ENCODE measurements around the gene SMYD2.

The SMYD2 gene

DNA sequence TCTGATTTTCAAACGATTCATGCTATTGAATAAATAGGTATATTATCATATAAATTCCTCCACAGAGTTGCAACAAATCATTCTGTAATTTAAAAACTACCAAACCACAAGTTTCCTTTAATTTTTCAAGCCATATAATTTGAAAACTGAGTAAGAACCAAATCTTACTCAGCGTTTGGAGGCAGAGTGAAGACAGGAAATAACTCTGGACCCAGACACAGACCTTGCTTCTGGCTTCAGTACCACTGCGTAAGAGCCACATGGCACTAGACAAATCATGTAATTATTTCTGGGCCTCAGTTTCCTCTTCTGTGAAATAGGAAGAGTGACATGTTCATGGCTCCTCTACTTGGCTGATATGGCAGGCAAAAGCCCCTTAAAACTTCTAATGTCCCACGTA, 82.4 kb downstream of the SMYD2 start:
- no peak for DNase-seq

DNA sequence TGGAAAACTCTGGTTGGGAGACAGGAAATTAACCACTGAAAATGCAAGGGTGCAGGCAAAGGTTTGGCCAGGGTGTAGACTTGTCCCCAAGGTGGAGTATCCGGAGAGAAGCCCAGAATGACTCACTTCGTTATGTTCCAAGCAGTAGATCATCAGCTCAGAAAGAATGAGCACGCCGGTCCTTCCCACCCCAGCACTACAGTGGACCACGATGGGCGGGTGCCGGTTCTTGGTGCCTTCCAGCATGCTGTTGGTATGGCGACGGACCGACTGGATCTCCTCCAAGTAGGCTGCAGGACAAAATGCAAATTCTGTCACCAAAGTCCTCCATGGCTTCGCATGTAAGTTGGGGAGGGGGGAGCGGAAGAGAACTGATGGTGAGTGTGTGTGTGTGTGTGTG, 83.4 kb downstream of the SMYD2 start:
- no peak for DNase-seq

DNA sequence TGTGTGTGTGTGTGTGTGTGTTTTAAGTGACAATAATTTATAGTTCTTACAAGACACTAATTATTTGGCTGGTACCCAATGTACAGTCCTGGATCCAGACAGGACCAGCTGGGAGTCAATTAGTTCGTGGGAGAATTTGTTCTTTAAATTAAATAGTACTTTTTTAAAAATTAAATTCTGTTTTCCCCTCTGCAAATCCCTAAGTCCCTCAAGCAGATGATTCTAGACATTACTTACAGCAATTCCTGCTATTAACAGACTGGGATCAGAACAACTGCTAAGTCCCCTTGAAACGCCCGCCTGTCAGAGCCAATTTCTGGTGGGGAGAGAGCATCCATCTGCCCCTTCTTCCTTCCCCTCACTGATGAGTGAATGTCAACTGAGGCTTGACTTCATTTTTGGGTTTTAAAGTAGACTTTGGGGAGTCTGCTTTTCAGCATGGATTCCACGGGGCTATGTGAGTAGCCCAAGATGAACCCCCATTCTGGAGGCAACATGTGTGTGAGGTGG, 83.9 kb downstream of the SMYD2 start:
- DNase-seq: no peak

DNA sequence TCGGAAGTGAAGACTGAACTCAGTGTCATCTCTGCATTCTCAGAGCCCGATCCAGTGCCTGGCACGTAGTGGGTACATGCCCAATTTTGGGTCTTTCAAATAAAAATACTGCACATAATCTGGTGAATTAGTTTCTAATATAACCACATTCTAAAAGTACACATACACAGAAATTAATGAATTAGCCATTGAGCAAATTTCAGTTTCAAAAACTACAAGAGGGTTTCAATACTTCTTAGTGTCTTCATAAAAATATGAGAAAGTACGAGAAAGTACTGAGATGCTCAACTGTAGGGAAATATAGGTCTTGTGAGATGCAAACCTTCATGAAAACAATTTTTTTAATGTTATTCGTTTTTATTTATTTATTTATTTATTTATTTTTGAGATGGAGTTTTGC, 86.9 kb downstream of the SMYD2 start:
- no peak for DNase-seq

DNA sequence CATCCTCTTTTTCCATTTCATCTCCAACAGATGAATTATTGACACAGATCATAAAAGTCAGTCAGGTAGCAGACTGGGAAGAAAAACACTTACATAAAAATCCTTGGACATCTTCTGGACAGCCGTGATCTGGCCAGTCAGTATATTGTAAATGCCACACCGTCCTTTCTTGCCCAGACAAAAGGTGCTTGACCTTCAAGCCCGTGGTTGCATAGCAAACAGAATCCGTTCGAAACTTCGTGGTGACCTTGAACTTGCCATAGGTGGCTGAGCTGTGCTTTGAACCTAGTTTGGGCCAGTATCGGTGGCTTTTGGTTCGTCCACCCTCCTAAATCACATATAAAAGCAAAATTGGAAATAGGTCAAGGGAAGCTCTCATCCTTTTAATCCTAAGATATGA, 88.4 kb downstream of the SMYD2 start:
- DNase-seq: no peak

DNA sequence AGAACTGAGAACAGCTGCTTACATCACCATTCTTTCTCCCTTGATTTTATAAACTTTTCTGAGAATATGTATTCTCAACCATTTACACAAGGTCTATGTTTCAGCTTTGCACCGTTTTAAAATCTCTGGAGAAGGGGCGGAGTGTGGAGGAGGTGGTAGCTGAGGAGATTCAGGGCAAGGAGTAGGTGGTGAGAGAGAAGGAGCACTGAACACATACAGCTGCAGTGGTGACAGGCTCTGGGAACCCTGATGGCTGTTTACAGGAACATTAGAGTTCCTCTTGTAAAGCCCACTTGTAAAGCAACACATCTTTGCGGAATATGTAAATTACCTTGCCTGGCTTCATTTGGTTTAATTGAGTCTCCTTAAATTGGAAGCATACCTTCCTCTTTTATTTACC, 89.7 kb downstream of the SMYD2 start:
- no peak for DNase-seq

DNA sequence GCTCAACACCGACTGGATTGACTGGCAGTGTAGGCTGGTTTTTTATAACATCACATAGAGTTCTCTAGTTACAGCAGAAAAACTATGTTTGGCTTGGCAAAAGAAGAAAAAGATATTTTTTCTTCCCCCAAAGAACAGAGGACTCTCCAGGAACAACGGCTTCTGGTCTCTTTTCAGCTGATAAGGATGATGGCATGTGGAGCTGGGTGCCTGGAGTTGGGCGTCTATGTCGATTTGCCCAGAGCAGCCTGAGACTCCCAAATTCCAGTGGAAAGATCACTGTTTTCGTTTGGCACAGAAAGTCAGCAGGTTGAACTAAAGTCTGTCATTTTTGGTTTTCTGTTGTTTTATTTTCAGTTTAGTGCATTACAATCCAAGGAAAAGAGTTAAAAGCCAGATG, 91.1 kb downstream of the SMYD2 start:
- no peak for DNase-seq

DNA sequence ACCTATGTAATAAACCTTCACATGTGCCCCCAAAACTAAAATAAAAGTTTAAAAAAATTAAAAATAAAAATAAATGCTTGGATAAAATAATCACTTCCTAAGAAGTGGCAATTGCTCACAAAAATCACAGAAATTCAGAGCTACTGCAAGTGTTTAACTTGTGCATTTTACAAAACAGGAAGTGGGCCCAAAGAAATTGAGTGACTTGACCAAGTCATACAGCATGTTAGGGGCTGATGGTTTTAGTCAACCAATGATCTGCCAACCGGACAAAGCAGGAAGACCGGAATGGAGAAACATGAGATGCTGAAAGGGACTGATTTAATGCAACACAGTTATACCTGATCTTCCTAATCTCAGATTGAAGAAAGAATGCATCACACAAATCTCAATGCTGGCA, 96.5 kb downstream of the SMYD2 start:
- DNase-seq: no peak

DNA sequence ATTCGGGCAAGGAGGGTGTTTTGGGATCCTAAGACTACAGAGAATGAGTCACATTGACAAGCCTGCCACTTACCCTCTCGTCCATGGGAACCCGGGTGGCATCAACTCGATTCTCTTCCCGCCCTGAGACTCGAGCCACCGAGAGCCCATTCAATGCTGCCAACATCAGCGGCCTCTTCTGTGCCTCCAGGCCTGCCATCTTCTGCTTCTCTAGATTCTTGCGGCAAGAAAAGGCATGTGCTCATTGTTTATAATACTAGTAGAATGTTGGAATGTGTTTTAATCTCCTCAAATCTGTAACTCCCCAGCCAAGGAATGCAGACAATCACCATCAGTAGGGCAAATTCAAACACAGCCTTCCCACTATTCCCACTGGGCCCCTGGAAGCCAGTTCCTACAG, 96.9 kb downstream of the SMYD2 start:
- no peak for DNase-seq

DNA sequence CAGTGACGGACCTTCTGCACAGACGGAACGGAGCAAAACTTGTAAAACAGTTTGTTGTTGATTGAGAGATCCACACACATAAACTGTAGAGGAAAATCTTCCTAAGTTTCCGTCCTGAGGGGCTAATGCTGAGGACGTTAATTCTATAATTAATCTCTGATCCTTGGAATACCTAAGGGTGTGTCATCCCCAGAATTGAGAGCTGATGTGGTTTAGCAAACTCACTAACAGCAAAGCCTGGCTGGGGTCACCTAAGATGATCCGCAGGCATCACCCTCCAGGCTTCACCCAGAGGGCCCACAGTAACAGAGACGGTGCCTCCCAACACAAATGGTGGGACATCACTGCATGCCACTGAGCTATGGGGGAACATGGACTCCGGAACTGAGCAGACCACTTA, 97.5 kb downstream of the SMYD2 start:
- DNase-seq: no peak

DNA sequence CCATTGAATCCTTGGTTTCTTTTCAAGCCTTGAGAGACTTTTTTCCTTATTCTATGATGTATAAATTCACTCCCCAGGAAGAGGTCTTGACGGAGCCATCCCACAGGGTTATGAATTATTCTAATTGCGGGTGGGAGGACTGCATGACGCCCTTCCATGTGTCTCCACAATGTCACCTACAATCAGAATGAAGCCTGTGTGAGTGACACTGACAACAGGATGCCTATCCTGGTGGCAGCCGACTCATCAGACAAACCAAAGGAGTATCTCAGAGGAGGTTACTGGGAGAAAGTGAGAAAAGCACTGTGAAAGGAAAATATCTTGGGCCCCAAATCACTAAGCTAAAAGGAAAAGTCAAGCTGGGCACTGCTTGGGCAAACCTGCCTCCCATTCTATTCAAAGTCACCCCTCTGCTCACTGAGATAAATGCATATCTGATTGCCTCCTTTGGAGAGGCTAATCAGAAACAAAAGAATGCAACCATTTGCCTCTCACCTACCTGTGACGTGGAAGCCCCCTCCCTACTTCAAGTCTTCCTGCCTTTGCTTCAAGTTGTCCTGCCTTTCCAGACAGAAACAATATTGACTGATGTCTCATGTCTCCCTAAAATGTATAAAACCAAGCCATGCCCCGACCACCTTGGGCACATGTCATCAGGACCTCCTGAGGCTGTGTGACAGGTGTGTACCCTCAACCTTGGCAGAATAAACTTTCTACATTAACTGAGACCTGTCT, 98.4 kb downstream of the SMYD2 start:
- no peak for DNase-seq

DNA sequence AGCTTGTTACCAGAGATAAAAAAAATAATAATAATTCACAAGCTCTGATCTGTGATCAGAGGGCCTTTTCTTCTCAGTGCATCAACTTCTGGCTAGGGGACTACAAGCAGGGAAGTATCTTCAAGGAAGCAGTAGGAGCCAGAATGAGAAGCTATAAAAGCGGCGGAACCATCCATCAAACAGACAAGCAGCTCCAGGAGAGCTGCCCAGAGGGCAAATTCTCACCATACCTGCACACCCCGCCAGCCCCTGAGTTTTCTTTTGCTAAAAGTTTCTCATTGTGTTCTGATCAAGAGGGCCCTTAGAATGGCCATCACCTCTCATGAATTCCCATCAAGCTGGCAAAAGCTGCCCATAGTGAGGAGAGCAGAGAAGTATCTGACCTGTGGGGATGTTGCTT, 99.4 kb downstream of the SMYD2 start:
- no peak for DNase-seq

DNA sequence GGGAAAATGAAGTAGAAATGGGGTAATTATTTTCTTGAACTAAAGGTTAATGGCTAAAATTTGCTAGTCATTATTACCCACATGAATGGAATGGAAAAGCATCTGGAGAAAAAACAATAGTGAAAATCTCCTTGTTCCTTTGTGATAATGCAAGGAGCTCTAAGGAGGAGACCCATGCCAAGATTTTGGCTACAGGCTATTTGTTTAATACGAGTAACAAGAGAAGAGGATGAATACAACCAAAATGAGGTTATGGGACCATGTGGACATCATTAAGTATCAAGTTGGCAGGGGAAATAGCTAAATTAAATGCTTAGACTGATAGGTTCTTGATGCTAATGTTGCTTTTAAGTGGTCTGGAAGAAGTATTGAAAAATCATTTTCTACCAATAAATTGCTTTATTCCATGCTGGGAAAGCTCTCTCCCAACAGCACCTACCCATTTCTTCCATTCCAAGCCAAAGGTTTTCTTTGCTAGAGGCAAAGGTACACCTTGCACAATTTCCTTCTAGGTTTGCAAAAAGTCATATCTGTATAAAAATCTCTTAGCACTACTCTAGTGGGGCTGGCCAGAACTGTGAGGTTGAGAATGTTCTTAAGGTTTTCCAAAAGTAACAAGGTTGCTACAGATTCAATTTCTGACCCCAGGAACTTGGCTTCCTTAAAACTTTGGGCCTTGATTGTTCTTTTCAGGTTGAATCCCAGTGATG, 100.2 kb downstream of the SMYD2 start:
- no peak for DNase-seq

DNA sequence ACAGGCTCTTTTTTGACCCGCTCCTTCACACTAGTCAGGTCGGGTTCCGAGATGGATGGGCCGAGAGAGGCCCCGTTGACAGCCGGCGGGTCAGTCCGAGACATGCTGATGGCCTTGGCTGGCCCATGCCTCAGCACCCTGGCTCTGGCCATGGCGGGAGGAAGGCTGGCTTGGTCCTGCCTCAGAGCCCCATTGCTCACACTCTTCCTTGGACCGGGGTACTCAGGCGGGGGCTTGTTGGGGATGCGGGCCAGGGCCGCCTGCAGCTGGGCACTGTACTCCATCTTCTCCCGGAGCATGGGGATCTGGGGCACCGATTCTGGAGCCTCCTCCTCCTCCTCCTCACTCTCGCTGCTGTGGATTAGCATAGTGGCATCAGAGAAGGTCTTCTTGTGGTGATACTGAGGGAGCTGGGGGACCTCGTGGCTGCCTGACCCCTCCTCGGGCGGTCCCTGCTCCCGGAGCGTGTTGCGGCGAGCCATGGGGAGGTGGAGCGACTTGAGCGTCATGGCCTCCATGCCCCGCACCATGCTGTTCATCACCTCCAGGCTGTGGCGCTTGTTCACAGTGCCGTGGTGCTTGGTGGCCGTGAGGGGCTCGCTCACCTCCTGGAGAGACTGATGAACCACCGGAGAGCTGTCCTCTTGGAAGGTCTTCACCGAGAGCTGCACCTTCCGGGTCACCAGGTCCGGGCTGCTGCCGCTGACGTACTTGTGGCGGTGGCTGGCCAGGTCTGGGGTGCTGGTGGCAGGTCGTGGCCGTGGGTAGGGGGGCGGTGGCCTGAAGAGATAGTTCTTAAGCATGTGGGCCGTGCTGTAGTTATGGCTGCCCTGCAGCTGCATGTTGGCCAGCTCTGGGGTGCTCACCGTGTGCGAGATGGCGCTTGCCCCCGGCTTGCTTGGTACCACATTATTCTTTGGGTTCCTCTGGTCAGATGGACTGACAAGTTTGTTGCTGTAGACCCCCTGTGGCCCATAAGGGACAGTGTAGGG, 102.7 kb downstream of the SMYD2 start:
- no peak for DNase-seq

DNA sequence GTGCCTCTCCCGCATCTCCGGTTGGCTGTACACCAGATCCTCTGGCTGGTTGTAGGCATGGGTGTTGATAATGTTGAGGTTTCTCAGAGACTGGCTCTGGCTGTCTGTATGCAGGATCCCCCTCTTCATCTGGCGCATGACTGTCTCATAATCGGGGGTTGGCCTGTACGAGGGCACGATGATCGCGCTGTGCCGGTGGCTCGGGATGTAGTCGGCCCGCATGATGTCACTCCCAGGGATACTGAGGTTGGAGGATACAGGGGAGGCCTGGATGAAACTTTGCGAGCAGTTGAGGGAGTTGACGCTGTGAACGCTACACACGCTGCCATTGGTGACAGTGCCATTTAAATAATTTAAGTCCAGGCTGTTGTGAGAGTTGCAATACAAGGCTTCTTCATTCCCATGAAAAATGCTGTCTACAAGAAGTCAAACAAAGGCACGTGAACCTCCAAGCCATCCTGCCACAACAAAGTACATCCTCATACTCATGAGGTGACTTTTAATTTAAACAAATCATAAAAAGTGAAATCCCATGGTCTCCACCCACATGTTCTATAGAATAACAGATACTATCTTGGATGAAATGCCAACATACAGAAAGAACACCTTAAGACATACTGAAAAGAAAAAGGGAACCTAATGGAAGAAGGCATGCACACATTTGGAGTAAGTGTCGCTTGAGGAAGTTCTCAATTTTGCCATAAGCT, 103.6 kb downstream of the SMYD2 start:
- no peak for DNase-seq

DNA sequence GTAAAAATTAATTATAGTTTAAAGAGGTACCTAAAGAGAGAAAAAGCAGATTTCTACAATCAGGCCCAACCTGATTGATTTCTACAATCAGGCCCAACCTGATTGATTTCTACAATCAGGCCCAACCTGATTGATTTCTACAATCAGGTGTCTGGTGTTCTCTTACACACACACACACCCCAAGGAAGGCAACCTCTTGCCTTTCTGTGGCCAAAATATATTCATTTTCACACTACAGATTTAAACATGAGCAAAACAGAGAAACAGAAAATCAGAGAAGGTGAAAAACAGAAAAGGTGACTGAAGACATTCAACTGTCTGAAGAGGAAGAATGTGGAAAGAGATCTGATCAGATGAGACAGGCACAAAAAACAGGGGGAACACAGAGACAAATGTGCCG, 104.5 kb downstream of the SMYD2 start:
- DNase-seq: no peak

DNA sequence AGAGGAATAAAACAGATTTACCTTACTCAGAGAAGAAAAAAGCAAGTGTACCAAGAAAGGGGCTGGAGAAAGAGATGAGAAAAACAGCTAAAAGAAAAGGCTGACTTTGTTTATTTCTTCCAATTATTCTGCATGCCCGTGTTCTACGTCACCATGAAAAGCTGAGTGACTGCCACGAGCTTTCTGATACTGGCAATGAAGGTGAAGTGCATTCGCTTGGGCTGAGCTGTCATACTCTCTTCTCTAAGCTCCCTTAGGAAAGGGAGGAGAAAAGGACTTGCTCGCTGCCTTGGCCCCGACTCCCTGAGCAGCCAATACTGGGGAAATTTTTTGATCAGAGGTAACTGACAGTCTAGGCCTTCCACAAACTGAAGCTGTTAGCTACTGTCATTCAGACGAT, 105.4 kb downstream of the SMYD2 start:
- DNase-seq: no peak

Measured in NCI-H2081 treated with DMSO at 0.1 percent for 48 hours (cell line).